Stimulated activated CD4-positive, alpha-beta T cell treated with anti-CD3 and anti-CD28 coated beads, TNF-alpha, amount 100 ng/mL, for 1 hour (primary cell): ENCODE data around the gene TPTE.
"Not testable (repeated sequence)": the region's sequence is repeated elsewhere in the genome, so short reads cannot be mapped to it uniquely, and the experiment has no call there.

ENCODE experiments used
- DNase-seq, 3 donors: peaks; one replicate each; pipeline ENCODE4 v3.0.0-alpha.2; 2020; ENCODE audit warnings: low read depth in 3 of 3, low spot score in 1 of 3

Gene TPTE

DNA sequence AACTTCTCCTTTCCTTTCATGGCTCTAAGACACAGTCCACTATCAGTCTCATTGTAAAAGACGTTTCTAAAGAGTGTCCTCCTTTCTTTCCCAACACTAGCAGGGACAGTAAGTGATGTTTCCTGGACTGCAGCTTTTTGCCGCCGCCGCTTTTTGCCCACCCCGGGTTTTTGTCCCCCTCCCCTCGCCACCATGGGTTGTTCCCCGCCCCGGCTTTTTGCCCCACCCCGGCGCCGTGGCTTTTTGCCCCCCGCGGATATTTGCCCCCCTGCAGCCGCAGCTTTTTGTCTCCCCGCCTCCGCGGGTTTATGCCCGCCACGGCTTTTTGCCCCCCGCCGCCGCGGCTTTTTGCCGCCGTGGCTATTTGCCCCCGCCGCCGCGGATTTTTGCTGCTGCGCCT, 95.2 kb downstream of the TPTE start:
- no peak for DNase-seq

DNA sequence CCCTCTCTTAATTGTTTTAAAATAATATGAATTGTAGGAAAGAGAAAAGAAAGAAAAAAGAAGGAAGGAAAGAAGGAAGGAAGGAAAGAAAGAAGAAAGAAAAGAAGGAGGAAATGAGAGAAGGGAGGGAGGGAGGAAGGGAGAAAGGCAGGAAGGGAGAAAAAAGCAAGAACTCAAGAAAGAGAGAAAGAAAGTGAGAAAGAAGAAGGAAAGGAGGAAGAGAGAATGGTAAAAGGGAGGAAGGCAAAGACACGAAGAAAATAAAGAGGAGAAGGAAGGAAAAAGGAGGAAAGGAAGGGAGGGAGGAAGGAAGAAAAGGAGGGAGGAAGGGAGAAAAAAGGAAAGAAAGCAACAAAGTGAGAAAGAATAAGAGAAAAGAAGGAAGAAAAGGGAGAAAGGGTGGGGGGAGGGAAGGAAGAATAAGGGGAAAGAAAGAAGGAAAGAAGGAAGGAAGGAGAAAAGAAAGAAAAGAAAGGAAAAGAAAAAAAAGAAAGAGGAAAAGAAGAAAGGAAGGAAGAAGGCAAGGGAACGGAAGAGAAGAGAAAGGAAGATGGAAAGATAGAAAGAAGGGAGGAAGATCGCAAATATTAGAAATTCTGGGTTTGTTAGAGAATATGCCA, 95.9 kb downstream of the TPTE start:
- DNase-seq: not testable (repeated sequence)

DNA sequence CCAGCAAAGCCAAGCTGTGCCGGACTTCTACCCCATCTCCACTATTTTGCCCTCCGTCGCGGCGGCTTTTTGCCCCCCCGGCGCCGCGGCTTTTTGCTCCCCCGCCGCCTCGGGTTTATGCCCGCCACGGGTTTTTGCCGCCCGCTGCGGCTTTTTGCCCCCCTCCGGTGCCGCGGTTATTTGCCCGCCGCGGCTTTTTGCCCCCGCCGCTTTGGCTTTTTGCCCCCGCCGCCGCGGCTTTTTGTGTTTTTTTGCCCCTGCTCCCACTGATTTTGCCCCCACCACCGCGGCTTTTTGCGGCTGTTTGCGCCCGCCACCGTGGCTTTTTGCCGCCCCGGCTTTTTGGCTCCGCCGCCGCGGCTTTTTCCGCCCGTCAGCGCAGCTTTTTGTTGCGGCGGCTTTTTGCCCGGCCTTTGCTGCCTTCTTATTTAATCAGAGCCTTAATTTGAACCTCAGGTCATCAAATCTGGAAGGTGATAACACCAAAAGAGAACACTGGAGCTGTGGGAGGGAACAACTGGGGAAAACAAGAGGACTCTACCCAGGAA, 106.0 kb downstream of the TPTE start:
- DNase-seq: no peak

DNA sequence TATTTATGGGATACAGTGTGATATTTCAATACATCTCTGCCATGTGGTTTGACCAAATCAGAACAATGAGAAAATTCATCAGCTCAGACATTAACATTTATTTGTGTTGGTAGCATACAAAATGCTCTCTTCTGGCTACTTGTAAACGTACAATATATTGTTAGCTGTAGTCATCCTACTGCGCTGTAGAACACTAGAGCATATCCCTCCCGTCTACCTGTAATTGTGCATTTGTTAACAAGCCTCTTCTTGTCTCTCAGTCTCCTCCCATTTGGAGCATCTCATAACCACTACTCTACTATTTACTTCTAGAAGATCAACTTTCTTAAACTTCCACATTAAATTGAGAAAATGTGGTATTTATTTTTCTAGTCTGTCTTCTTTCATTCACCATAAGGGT, 107.9 kb downstream of the TPTE start:
- not testable (repeated sequence) for DNase-seq

- DNase-seq: not testable (repeated sequence)
Measured at GRCh38 chr21:10630829-10631228, 109.4 kb downstream of the TPTE start.

GRCh38 chr21:10631316-10631715, 109.9 kb downstream of the TPTE start:
- not testable (repeated sequence) for DNase-seq

DNA sequence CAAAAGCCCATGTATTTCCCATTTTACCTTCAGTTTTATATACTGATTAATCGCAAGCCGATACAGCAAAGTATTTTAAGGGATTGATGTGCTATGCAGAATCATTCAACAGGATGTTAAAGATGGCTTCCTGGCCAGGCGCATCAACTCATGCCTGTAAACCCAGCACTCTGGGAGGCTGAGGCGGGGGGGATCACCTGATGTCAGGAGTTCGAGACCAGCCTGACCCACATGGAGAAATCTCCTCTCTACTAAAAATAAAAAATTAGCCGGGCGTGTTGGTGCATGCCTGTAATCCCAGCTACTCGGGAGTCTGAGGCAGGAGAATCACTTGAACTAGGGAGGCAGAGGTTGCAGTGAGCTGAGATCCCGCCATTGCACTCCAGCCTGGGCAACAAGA, 116.8 kb downstream of the TPTE start:
- not testable (repeated sequence) for DNase-seq

DNA sequence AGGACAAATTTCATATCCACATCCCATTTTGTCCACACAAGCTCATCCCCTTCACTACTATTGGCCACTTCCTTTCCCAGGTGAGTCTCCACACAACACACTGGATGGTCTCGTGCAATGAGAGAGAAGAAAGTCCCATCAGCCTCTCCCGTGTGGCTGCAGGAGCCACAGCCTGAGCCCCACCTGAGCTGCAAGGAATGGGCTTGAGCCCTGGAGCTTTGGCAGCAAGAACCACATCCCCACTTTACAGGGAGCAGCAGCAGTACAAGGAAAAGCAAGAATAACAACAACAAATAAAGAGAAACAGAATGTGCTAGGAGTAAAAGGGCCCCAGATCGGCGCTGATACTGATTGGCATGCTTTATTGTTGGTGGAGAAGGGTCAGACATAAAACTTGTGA, 117.7 kb downstream of the TPTE start:
- no peak for DNase-seq

- not testable (repeated sequence) for DNase-seq
Measured at GRCh38 chr21:10639746-10640145, 118.4 kb downstream of the TPTE start.

DNA sequence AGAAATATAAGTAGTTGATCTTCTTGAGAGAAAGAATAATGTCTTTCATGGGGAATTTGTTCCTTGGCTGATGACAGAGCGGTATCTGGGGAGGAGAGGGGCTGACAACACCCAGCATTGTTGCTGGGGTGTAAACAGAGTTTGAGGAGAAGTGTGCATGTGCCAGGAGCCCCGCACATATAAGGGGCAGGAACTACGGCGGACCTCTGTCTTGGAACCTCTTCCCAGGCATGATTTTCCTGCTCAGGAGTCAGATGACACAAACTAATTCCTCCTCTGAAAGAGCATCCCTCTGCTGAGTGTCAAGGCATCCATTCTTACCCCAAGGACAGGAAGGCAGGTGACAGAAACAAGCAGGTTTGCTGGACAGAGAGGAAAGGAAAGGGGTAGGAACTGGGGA, 119.1 kb downstream of the TPTE start:
- no peak for DNase-seq

DNA sequence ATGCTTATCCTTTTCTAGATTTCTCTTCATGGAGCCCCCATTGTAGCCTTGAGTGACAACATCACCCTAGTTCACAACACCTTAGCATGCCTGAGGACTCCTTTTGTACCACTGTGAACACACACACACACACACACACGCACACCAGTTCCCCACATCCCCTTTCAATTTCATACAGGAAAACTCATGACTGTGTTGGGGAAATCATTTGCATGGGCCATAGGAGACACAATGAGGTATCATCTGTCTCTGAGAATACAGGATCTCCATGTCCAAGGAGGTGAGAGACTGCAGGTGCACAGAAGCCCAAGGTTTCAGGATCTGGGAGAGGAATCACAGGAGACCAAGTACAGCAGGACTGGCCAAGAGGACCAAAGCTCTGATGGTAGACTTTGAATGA, 119.7 kb downstream of the TPTE start:
- no peak for DNase-seq

DNA sequence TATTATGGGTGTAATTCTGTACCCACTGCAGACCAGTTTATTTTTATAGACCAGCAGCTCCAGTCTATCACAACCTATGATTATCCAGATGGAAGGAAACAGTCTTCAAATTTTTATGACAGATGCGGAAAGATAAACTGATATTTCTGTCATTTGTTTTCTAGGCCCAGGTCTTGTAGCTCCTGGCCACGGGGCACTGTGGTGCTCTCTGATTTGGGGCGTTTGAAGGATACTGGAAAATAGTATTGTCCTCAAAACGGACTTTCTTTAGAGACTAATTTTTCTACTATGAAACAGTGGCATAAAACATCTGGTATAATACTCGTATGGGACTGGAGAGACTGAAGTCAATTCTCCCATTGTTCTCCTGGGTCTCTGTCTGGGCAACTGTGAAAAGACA, 124.3 kb downstream of the TPTE start:
- not testable (repeated sequence) for DNase-seq

DNA sequence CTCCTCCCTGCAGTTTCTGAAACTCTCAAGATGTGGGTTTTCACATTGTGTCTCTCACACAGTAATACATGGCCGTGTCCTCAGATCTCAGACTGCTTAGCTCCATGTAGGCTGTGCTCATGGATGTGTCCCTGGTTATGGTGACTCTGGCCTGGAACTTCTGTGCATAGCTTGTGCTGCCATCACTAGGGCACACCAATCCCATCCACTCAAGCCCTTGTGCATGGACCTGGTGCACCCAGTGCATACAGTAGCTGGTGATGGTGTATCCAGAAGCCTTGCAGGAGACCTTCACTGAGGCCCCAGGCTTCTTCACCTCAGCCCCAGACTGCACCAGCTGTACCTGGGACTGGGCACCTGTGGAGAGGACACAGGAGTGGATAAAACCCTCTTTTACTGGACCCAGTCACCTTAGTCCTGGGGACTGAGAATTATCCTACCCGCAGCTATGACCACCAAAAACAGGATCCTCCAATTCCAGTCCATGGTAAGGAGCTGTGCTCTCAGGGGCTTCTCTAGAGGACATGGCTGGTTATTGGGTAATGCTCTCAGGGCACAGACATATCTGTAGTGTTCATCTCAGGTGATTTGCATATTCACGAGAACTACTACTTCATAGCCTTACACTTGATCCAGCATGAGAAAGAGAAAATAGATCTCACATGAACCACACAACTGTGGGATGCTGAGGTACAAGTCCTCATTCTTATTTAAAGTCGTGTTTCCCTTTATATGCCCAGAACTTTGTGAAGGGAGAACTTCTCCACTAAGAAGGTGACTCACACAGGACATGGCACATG, 128.2 kb downstream of the TPTE start:
- DNase-seq: not testable (repeated sequence)

GRCh38 chr21:10650297-10650696, 128.9 kb downstream of the TPTE start:
- DNase-seq: not testable (repeated sequence)
